HEK293 (cell line): ENCODE data around the gene CDK2.

Source experiments
- CTCF ChIP-seq: fragments of 450-650 bp; formaldehyde crosslinking; IDR thresholded peaks from 2 replicates; pipeline ENCODE4 v1.5.1; 2016; ENCODE audit warnings: missing biosample characterization, missing genetic modification characterization
- TF ChIP-seq, protein P1 (sequence below): fragments of 450-650 bp; formaldehyde crosslinking; IDR thresholded peaks from 2 replicates; pipeline ENCODE4 v1.5.1; 2016; ENCODE audit warnings: missing biosample characterization, missing genetic modification characterization
- TF ChIP-seq, protein P2 (sequence below): fragments of 450-650 bp; formaldehyde crosslinking; IDR thresholded peaks from 2 replicates; pipeline ENCODE4 v1.5.1; 2016; ENCODE audit warnings: missing biosample characterization, missing genetic modification characterization, low read depth

DNA sequence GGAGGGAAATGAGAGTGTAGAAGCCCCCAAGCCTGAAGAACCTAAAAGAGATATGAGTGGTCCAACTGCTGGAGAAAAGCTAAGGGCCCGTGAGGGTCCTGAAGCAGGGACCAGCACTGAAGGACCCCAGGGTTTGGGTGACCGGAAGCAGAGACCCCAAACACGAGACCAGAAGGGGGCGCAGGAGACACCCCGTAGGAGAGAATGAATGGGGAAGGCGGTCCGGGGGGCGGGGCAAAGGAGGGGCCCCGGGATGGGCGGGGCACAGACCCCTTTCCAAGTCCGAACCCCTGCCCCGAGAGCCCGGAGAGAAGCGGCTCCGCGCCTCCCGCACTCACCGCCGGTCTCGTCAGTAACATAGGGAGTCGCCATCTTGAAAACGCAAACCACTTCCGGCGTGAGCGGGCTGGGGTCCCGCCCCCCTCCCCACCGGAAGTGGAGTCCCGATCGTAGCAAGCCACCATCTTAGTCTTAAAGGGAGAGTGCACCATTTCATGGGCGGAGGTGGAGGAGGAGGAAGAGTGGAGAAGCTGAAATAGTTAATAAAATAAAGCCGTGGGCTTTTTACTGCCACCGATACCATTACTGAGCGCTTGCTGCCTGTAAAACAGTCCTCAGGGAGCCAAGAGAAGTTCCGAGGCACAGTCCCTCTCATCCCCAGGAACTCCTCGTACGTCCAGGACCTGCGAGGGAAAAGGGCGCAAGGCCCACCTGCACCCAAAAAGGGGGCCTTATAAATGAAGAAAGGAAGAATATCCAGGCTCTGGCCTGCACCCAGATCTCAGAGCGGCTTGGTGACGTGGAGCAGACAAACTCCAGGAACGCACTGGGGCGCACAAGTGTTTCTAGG lies 39.7 kb upstream of the CDK2 start:
- TF ChIP-seq, protein P1, sequence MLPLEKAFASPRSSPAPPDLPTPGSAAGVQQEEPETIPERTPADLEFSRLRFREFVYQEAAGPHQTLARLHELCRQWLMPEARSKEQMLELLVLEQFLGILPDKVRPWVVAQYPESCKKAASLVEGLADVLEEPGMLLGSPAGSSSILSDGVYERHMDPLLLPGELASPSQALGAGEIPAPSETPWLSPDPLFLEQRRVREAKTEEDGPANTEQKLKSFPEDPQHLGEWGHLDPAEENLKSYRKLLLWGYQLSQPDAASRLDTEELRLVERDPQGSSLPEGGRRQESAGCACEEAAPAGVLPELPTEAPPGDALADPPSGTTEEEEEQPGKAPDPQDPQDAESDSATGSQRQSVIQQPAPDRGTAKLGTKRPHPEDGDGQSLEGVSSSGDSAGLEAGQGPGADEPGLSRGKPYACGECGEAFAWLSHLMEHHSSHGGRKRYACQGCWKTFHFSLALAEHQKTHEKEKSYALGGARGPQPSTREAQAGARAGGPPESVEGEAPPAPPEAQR: no peak
- peak; percentile 91 for TF ChIP-seq CTCF (tag by site-specific recombination)
- TF ChIP-seq, protein P2, sequence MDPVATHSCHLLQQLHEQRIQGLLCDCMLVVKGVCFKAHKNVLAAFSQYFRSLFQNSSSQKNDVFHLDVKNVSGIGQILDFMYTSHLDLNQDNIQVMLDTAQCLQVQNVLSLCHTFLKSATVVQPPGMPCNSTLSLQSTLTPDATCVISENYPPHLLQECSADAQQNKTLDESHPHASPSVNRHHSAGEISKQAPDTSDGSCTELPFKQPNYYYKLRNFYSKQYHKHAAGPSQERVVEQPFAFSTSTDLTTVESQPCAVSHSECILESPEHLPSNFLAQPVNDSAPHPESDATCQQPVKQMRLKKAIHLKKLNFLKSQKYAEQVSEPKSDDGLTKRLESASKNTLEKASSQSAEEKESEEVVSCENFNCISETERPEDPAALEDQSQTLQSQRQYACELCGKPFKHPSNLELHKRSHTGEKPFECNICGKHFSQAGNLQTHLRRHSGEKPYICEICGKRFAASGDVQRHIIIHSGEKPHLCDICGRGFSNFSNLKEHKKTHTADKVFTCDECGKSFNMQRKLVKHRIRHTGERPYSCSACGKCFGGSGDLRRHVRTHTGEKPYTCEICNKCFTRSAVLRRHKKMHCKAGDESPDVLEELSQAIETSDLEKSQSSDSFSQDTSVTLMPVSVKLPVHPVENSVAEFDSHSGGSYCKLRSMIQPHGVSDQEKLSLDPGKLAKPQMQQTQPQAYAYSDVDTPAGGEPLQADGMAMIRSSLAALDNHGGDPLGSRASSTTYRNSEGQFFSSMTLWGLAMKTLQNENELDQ (tag by site-specific recombination): no peak
